GM21423 (cell line): ENCODE data around the gene RASGRP4.
A peak's percentile ranks its signal among the peaks of the same experiment; 100 is the strongest.
"Not testable (repeated sequence)": the region's sequence is repeated elsewhere in the genome, so short reads cannot be mapped to it uniquely, and the experiment has no call there.

Source experiments
- ATAC-seq: cut with Tn5 transposase; IDR thresholded peaks from one replicate; pipeline ENCODE4 v1.9.1; 2021; ENCODE audit warnings: mild to moderate bottlenecking, moderate library complexity; ENCODE audit not compliant: unreplicated experiment

RASGRP4 gene

GRCh38 chr19:38417544-38418506 is 8.2 kb downstream of the RASGRP4 start:
- ATAC-seq = no peak

GRCh38 chr19:38417146-38417543 is 8.9 kb downstream of the RASGRP4 start:
- ATAC-seq = no peak

- no peak for ATAC-seq
Observed at GRCh38 chr19:38413416-38413815, 12.6 kb downstream of the RASGRP4 start.

- no peak for ATAC-seq
Observed at GRCh38 chr19:38412961-38413360, 13.1 kb downstream of the RASGRP4 start.

GRCh38 chr19:38412491-38412890 is 13.5 kb downstream of the RASGRP4 start:
- no peak for ATAC-seq

GRCh38 chr19:38411898-38412297 is 14.1 kb downstream of the RASGRP4 start:
- not testable (repeated sequence) for ATAC-seq

- no peak for ATAC-seq
Observed at GRCh38 chr19:38411041-38411712, 14.8 kb downstream of the RASGRP4 start.

- ATAC-seq = not testable (repeated sequence)
Observed at GRCh38 chr19:38410407-38410806, 15.6 kb downstream of the RASGRP4 start.

GRCh38 chr19:38409631-38410133 is 16.3 kb downstream of the RASGRP4 start:
- ATAC-seq = no peak

- ATAC-seq = no peak
Observed at GRCh38 chr19:38405276-38405675, 20.7 kb downstream of the RASGRP4 start.

GRCh38 chr19:38404858-38405257 is 21.2 kb downstream of the RASGRP4 start:
- ATAC-seq = no peak

GRCh38 chr19:38402967-38403674 is 22.9 kb downstream of the RASGRP4 start, which contains the start of gene FAM98C:
Gene FAM98C, plus strand, starts transcription at chr19:38403093. Its CDS starts 61 bp downstream, at chr19:38403154.
- ATAC-seq = peak; percentile 92

- ATAC-seq = no peak
Observed at GRCh38 chr19:38402623-38402966, 23.4 kb downstream of the RASGRP4 start.

GRCh38 chr19:38401148-38401547 is 24.9 kb downstream of the RASGRP4 start:
- ATAC-seq = no peak

- no peak for ATAC-seq
Observed at GRCh38 chr19:38400361-38400760, 25.7 kb downstream of the RASGRP4 start.

- no peak for ATAC-seq
Observed at GRCh38 chr19:38399537-38399936, 26.5 kb downstream of the RASGRP4 start.

GRCh38 chr19:38399081-38399480 is 26.9 kb downstream of the RASGRP4 start:
- ATAC-seq = no peak

GRCh38 chr19:38395381-38396114 is 30.5 kb downstream of the RASGRP4 start:
- no peak for ATAC-seq

- ATAC-seq = no peak
Observed at GRCh38 chr19:38394488-38394887, 31.5 kb downstream of the RASGRP4 start.

GRCh38 chr19:38392707-38393308 is 33.2 kb downstream of the RASGRP4 start:
- ATAC-seq = no peak
